CD4-positive, alpha-beta T cell treated with Interleukin-21 for 1 hour (primary cell): ENCODE measurements around the gene OR2A5.
"Not testable (repeated sequence)": the region's sequence is repeated elsewhere in the genome, so short reads cannot be mapped to it uniquely, and the experiment has no call there.

Source experiments
- DNase-seq: peaks from one replicate; pipeline ENCODE4 v3.0.0-alpha.2; 2020

The OR2A5 gene, protein sequence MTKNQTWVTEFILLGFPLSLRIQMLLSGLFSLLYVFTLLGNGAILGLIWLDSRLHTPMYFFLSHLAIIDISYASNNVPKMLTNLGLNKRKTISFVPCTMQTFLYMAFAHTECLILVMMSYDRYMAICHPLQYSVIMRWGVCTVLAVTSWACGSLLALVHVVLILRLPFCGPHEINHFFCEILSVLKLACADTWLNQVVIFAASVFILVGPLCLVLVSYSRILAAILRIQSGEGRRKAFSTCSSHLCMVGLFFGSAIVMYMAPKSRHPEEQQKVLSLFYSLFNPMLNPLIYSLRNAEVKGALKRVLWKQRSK

DNA sequence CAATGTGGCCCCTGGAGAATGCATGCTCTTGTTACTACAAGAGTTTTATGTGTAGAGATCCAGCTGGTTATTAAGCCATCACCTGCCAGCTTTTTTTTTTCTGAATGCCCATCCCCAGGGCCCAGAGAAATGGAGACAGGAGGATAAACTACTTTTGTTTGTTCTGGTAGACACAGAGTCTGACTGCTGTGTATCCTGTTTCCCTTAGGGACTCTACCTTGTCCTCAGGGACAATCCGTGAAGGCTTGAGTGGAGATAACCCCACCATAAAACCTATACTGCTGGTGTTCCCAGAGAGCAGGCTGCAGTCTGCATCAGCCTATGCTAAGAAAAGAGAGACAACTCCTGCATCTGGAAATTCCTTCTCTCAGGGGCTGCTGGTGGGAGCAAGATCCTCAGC, at the start of gene OR2A5:
Gene OR2A5 (plus strand): TSS at position 301 of the 400 bp plus-strand sequence. CDS start 1,454 bp downstream, outside the sequence.
- DNase-seq: no peak

DNA sequence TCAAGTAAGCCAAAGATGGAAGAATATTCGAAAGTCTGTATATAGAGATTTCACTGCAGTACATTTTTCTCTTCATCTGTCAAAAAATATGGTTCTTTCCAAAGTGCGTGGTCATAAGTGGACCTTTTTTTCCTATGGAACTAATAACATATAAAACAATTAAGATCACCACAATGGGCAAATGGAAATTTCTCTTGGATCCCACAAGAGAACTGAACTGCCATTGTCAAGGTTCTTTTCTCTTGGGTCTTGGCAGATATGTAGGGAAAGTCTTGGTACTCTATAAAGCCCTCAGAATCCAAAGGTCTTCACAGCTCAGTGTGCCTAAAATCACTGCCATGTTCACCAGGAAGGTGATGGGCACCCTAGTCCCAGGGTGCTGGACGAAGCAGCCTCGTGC, 48.7 kb upstream of the OR2A5 start, which contains the start of gene OR6B1:
Gene OR6B1 (plus strand): TSS at position 301 of the 400 bp plus-strand sequence. CDS start 3,677 bp downstream, outside the sequence.
- no peak for DNase-seq

DNA sequence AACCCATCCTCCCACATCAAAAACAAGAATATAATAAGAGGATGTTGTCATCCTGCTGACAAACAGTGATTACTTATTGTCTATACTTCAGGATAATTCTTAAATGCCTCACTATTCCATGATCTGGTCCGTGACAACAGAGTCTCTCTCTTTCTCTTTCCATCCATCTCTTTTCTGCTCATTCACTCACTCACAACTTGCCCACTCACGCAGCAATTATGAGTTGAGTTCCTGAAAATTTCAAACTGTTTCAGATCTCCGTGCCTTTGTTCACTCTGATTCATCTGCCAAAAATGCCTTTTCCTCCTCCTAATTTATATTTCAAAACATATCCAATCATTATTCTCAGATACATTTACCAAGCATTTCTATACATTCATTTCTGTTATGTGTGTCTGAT, 47.2 kb upstream of the OR2A5 start:
- DNase-seq: no peak

DNA sequence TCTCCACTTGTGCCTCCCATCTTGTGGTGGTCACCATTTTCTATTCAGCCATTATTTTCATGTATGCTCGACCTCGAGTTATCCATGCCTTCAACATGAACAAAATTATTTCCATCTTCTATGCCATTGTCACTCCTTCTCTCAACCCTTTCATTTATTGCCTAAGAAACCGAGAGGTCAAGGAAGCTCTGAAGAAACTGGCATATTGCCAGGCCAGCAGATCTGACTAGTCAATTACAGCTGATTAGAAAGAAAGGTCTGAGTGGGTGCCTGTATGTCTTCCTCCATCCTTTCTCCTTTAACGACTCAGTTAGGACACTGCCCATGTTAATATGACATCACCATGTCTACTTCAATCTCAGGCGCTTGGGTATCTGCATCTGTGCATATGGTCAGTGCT, 44.0 kb upstream of the OR2A5 start:
- no peak for DNase-seq

DNA sequence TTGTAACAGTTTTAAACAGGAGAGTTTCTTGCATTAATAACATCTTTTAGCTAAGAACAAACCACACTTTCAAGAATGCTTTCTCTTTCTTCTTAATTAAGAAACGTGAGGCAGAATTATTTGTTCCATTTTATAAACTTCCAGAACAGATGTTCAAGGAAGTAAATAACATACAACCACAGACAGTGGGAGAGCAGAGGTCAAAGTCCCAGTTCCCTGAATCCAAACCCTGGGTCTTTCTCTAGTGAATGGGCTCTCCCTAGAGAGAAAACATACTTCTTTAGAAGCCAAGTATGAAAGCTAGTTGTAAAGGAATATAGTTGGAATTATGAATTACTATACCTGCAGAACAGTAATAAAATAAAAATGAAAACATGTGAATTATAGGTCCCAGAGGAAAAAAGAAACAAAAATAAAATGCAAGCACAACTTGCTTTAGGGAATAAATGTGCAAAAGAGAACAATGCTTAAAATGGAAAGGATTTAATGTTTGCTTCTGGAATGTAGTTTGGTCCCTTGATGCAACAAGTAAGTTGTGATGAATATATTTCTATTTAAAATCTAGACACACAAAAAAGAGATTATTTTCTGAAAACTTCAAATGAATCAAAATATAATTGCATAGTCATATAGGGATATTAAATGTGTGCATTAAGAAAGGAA, 42.6 kb upstream of the OR2A5 start:
- no peak for DNase-seq

DNA sequence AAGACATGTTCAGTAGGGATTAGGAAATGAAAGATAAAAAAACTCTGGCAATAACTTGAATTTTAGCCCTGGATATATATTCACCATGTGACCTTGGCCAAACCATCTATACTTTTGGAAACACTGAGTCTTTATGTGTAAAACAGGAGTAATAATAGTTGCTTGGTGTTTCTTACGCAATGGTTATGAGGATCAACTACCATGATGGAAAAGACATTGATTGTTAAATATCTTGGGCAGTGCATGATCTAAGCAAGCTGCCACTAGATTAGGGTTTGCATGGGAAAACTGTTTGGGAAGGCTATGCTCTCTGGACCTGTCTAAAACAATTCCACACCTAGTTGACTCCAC, 42.1 kb upstream of the OR2A5 start:
- DNase-seq: no peak

DNA sequence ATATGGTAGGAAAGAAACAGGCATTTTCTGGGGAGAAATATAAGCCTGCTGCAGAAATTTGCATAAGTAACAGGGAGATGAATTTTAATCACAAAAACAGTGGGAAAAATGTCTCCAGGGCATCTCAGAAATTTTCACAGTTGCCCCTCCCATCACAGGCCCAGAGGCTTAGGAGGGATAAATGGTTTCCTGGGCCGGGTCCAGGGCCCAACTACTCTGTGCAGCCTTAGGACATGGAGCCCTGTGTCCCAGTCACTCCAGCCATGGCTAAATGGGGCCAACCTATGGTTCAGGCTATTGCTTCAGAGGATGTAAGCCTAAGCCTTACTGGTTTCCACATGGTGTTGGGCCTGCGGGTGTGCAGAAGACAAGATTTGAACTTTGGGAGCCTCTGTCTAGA, 39.4 kb upstream of the OR2A5 start:
- no peak for DNase-seq

DNA sequence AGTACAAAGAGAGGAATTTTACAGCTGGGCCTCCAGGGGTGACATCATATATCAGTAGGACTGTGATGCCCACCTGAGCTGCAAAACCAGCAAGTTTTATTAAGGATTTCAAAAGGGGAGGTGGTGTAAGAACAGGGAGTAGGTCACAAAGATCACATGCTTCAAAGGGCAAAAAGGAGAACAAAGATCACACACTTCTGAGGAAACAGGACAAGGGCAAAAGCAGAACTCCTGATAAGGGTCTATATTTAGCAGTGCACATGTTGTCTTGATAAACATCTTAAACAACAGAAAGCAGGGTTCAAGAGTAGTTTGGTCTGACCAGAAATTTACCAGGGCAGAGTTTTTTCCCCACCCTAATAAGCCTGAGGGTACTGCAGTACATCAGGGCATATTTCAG, 38.7 kb upstream of the OR2A5 start:
- not testable (repeated sequence) for DNase-seq

DNA sequence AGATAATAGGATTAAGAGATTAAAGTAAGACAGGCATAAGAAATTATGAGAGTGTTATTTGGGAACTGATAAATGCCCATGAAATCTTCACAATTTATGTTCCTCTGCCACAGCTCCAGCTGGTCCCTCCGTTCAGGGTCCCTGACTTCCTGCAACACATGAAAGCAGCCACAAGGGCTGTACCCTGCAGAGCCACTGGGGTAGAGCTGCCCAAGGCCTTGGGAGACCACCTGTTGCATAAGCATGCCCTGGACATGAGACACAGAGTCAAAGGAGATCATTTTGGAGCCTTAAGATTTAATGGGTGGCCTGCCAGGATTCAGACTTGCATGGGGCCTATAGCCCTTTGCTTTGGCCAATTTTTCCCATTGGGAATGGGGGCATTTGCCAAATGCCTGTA, 37.9 kb upstream of the OR2A5 start:
- DNase-seq: not testable (repeated sequence)

DNA sequence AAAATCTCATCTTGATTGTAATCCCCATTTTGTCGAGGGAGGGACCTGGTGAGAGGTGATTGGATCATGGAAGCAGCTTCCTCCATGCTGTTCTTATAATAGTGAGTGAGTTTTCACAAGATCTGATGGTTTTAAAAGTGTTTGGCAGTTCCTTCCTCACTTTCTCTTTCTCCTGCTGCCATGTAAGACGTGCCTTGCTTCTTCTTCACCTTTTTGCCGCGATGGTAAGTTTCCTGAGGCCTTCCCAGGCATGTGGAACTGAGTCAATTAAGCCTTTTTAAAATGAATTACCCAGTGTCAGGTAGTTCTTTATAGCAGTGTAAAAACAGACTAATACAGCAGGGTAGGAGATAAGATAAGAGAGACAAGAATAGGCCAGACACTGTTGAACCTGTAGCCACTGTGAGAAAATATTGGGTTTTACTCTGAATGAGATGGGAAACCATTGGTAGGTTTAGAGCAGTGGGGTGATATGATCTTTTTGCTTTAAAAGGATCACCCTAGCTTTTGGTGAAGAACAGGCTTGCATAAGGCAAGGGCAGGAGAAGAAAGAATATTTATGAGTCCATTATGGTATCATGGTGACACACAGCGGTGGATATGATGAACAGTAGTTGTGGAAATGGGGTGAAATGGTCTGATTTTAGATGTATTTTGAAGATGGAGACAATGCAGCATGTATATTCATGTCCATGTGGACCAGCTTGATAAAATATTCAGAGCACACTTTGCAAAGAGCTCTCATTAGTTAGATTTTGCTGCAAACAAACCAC, 37.1 kb upstream of the OR2A5 start:
- no peak for DNase-seq

DNA sequence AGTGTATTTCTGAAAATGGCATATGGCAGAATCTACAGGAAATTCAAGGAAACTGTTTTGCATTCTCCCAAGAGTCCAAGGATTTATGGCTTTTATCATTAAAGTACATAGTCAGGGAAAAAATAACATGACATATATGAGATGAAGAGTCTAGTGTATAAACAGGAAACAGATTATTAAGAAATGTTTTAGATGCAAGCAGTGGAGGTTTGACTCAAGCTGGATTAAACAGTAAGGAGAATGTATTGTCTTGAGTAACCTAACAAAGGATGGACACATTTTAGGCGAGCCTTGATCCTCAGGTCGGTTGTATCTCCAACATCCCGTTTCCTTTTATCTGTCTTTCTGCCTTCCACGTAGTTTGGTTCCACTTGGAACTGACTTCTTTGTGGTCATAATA, 30.7 kb upstream of the OR2A5 start:
- DNase-seq: no peak

DNA sequence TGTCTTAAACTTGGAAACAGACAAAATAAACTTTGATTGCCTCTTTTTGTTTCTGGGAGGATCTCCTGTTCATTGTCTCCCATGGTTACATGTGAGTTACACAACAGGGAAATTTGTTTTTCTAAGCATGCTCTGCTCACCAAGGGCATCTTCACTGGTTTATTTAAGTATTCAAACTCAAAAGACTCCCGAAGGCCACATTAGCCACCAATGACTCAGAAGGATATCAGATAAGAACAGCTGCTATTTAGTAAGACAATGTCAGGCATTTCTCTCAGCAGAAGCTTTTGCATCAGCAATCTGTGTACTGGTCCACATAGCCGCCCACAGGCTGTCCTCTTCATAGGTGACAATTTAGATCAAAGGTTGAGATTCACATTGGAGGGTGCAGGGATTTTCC, 29.3 kb upstream of the OR2A5 start:
- DNase-seq: no peak

DNA sequence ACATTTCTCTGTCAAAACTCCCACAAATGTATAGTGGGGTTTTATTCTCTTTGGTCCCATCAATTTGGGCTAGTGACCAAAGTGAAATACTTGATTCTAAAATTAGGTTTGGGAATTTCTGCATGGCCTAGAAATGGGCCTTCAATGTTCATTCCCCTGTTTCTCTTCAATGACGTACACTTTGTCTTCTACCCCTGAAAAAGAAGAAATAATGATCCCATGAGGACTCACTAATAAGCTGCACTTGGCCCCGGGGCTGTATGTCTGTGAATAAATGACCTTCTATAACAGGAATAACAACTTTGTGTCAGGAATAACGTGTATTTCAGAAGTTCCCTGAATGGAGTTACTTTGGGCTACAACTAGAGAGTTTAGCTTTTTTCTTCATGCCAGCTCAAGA, 28.4 kb upstream of the OR2A5 start:
- DNase-seq: no peak

DNA sequence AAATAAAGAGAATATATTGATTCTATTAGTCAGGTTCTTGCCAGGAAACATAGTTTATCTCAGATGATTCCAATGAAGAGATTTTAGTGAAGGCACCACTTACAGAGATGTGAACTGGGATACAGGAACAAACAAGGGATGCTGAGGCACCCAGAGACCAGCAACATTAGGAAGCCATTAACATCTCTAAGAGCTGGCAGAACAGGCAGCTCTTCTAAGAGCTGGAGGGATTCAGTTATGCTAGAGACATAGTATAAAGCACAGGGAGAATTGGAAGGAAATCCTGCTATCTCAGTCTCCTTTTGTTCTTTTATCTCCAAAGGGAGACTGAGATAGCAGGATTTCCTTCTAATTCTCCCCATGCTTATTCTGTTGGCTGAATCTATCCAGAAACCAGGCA, 26.6 kb upstream of the OR2A5 start:
- no peak for DNase-seq

DNA sequence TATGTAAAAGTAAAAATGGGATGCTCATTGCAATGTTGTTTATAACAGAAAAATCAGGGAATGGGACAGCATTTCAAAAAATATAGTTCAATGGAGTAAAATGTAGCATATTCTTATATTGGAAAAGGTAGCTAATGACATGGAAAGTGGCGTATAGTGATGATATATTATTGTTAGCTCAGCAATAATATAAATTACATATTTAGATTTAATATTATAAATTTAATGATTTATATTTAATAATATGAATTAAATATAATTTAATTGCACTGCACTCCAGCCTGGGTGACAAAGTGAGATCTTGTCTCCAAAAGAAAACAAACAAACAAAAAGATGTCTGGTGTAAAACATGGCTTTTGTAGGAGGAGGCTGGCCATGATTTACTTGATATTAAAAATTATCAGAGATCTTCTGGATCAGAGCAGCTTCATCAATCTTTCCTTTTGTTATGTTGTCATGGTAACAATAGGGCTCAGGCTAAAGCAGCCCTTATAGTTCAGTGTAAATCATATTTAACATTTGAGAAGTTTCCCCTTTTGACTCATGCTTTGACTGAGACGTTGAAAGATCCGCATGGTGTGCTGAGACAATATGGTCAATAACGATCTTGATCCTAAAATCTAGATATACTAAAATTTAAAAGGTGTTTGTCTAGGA, 25.4 kb upstream of the OR2A5 start:
- no peak for DNase-seq

DNA sequence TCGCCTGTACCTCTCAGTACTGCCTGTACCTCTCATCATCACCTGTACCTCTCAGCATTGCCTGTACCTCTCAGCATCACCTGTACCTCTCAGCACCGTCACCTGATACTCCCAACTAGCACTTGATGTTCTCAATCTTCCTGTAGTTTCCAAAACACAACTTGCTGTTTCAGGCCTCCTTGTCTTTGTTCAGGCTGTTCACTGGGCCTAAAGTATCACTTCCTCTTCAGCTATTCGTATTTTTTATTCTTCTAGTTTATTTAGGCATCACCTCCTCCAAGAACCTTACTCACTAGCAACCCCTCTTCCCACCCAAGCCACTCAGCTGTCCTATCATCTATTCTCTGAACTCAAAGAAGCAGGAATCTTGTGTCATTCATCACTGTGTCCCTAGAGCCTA, 24.5 kb upstream of the OR2A5 start:
- DNase-seq: no peak

DNA sequence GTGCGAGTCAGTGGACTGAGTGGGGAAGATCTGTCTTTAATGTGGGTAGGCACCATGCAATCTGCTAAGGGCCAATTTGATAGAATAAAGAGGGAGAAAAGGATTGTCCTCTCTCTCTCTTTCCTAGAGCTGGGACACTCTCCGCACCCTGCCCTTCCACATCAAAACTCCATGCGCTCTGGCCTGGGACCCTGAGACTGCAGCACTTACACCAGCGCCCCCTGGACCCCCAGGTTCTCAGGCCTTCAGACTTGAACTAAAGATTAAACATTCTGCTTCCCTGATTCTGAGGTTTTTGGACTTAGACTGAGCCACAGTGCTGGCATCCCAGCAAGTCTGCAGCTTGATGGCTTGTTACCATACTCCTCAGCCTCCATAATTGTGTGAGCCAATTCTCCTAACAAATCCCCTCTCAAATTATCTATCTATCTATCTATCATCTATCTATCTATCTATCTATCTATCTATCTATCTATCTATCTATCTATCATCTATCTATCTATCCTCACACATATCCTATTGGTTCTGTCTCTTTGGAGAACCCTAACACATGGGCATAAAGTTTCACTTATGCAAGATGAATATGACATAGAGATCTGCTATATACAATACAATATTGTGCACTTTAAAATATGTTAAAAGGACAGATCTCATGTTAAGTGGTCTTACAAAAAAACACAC, 22.4 kb upstream of the OR2A5 start:
- no peak for DNase-seq

DNA sequence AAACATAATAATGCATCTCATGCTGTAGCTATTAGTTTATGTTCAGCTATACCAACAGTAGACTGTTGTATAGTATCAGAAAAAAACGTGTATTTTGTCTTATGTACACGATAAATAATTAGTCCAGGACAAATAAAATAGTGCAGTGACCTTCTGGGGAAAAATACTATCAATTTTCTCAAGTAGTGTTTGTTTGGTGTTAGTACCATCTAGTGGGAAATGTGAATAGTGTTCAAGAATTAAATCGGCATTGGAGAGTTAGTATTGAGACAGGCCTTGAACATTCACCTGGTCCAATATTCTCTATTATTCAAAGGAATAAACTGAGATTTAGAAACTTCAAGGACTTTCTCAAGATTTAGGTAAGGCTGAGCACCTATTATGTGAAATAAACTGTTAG, 21.7 kb upstream of the OR2A5 start:
- no peak for DNase-seq

DNA sequence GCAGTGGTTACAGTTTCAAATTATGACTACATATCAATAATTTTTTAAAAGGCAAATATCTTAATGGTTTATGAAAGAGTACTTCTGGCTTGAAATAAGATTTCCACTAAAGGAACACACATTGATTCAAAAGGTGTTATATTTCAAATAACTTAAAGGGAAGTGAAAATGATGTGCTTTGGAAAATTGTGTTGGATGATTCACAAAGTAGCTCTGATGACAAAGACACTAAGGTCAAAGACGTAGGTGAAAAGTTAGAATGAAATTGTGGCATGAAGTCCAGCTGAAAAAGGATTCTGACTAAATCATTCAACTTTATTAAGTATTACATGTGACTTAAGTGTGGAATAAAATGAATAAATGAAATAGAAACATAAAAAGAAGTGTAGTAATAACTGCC, 20.8 kb upstream of the OR2A5 start:
- no peak for DNase-seq

DNA sequence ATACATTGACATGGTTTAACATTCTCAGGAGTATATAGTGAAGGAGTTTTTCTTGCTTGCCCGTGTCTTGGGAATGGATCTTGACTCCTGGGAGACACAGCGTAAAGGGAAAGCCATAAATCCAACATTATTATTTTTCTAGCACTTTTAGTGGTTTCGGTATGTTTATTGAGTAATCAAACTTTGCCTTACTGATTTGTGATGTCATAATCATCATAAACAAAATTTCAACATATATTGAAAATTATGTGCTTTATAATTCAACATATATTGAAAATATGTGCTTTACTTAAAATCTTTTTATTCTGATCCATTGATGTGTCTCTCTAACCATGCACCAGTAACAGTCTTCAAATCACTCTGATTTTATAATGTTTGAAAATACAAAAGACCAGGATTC, 20.2 kb upstream of the OR2A5 start:
- no peak for DNase-seq

DNA sequence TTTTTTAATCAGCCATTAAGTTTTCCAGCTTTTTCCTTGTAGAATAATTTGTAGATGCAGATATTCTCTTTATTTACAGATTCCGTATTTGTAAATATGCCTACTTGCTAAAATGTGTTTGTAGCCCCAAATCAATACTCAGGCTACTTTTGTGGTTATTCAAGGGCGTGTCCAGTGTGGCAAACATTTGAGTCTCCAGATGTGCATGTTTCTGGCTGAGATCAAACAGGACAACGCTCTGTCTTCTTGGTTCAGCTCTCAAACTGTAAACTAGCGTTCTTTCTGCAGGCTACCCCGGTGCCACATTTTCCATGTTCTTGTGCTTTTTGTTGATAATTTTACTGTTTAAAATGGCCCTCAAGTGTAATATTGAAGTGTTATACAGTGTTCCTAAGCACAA, 16.2 kb upstream of the OR2A5 start:
- no peak for DNase-seq

DNA sequence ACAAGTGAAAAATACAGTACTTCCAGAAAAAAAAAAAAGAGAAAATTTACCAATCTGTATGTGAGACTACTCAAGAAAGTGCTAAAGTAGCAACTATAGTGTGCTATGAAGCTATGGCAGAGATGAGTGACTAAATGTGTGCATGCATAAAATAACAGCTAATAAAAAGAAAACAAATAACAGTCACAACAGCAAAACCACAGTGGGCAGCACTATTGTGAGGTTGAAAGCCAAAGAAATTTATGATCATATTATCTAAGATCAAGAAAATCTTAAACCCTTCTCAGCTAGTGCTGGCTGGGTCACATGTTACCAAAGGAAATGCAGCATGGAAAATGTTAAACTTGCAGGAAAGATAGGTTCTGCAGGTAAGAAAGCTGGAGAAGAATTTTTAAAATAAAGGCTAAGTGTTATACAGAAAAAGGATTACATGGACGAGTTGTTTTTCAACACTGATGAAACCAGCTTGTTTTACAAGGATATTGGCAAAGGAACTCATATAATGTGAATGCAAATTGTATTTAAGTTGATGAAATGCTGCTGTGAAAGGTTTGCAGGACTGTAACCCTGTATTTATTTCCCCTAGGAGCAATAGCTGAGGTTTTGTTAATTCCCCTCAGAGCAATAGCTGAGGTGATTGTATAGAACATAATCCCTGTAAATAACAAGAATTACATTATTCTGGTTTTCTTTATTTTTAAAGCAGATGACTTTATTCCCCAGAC, 15.6 kb upstream of the OR2A5 start:
- no peak for DNase-seq
